GM21529 (cell line): ENCODE results near the gene ZNF28.
"Not testable (repeated sequence)": the region's sequence is repeated elsewhere in the genome, so short reads cannot be mapped to it uniquely, and the experiment has no call there.

Source experiments
- ATAC-seq: cut with Tn5 transposase; IDR thresholded peaks from one replicate; pipeline ENCODE4 v1.9.1; 2021; ENCODE audit not compliant: unreplicated experiment

The ZNF28 gene

GRCh38 chr19:52782864-52783263 lies 38.6 kb downstream of the ZNF28 start:
- not testable (repeated sequence) for ATAC-seq

GRCh38 chr19:52778811-52779210 lies 42.6 kb downstream of the ZNF28 start:
- ATAC-seq: no peak

- ATAC-seq: not testable (repeated sequence)
Measured at GRCh38 chr19:52756447-52756846, 65.0 kb downstream of the ZNF28 start.

GRCh38 chr19:52749780-52750179 lies 71.7 kb downstream of the ZNF28 start:
- no peak for ATAC-seq

- ATAC-seq: no peak
Measured at GRCh38 chr19:52748336-52748950, 73.0 kb downstream of the ZNF28 start.
